ENCODE measurements around the gene MLLT10.

- TF ChIP-seq CTCF (IDR thresholded peaks at IDR 0.05 in 2 of 3, conservative IDR thresholded peaks at IDR 0.05 in 1 of 3; ENCODE audit: control insufficient read depth in 2 of 3, extremely low read depth in 1 of 3, insufficient read depth in 1 of 3, low read depth in 3 of 3, low read length in 3 of 3) = no peak
- TF ChIP-seq ATF3 (IDR thresholded peaks at IDR 0.05; ENCODE audit: borderline replicate concordance, extremely low read depth, low read depth, low read length) = no peak
- no peak for TF ChIP-seq CHD1 (IDR thresholded peaks at IDR 0.05; ENCODE audit: low read depth, low read length)
- TF ChIP-seq FOS (IDR thresholded peaks at IDR 0.05; ENCODE audit: borderline replicate concordance, extremely low read depth, insufficient read length) = no peak
- no peak for TF ChIP-seq ZNF217 (IDR thresholded peaks at IDR 0.05)
- TF ChIP-seq RELB (IDR thresholded peaks at IDR 0.05; ENCODE audit: low read depth) = no peak
- TF ChIP-seq SUPT20H (IDR thresholded peaks at IDR 0.05; ENCODE audit: borderline replicate concordance, control insufficient read depth, low read depth, low read length) = no peak
- no peak for TF ChIP-seq POLR2AphosphoS2 (IDR thresholded peaks at IDR 0.05; ENCODE audit: low read depth, low read length)
- no peak for TF ChIP-seq ZNF274 (IDR thresholded peaks at IDR 0.05; ENCODE audit: insufficient read depth, insufficient read length)
Observed at GRCh38 chr10:21634599-21635365, 100.8 kb downstream of the MLLT10 start.

All from GM12878 (cell line).